SK-N-MC (cell line): Measurements from ENCODE around the gene SPSB1.

Experiments used
- EZH2 ChIP-seq: fragments of 200-600 bp; sonication (generic); IDR thresholded peaks from one replicate; pipeline ENCODE4 v1.6.1; 2017; ENCODE audit warnings: antibody characterized with exemption
- FOXP2 ChIP-seq: optimal IDR thresholded peaks from 2 replicates; pipeline ENCODE3; 2011; ENCODE audit warnings: mild to moderate bottlenecking, moderate library complexity; ENCODE audit not compliant: insufficient read depth; ENCODE audit errors: extremely low read length, control extremely low read depth
- POLR2AphosphoS5 ChIP-seq: IDR thresholded peaks from 2 replicates; pipeline ENCODE4 v1.6.1; 2012; ENCODE audit warnings: mild to moderate bottlenecking, low read depth, low read length, borderline replicate concordance

DNA sequence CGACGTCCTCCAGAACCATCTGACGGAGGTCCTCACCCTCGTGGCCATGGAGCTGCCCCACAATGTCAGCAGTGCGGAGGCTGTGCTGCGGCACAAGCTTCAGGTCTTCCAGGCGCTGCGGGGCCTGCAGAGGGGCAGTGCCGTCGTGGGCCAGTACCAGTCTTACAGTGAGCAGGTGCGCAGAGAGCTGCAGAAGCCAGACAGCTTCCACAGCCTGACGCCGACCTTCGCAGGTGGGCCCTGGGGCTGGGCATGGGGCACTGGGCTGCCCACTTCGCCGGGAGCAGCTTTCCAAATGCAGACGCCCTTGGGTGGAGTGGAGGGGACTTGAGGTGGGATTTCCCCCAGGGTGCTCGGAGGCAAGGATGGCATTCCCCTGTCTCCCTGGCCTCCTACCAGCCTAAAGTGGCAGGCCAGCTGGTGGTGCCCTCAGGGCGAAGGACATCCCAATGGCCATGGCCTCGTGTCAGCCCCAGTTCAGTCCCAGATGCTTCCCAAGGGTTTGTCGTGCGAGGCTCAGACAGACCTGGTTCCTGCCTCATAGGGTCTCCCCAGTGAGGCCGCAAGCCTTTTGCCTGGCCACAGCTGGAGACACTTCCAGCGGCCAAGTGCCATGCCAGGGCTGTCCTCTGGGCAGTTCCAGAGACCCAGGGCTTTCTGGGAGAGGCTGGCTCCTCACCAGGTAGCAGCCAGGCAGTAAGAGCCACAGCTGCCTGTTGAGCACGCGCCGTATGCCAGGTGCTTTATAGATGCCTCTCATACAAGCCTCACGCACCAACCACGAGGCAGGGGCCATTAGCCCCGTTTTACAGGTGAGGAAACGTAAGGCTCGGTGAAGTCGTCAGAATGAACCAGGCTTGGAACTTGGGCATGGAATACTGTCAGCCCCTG, 30.4 kb upstream of the SPSB1 start:
- TF ChIP-seq EZH2 (no peak), POLR2AphosphoS5 (no peak), FOXP2 (no peak)
